A673 (cell line): ENCODE results near the gene MYLK4. TPM values are rescaled to one million over a fixed set of nuclear protein-coding genes. Genes with fewer than 3 reads are reported as not detected.

Experiments used
- BruUV-seq: library from RNA; stranded (reverse); fragments of 400-500 nt; replicated peaks from 2 replicates; lab custom pipeline; 2021; lab: Mats Ljungman, UMichigan
- CTCF ChIA-PET: fragments of 300-600 bp; sonication (Branson Sonifier 250); formaldehyde crosslinking; loops from one replicate; lab custom pipeline; 2022; ENCODE audit warnings: antibody characterized with exemption; lab: Charles Lee
- POLR2A ChIA-PET: fragments of 300-600 bp; sonication (Branson Sonifier 250); formaldehyde crosslinking; loops from one replicate; lab custom pipeline; 2022; ENCODE audit warnings: antibody characterized with exemption; ENCODE audit not compliant: low non-redundant PET; lab: Charles Lee
- DNase-seq: peaks from one replicate; pipeline ENCODE4 v3.0.0-alpha.2; 2015; ENCODE audit warnings: low spot score
- H3K27ac ChIP-seq: fragments of 200-600 bp; sonication (generic); 2 replicates; pipeline ENCODE4 v1.5.1; 2016; ENCODE audit warnings: mixed run types, low read depth, mild to moderate bottlenecking, mixed read lengths, antibody characterized with exemption, low read length; ENCODE audit not compliant: poor library complexity, severe bottlenecking
- H3K27me3 ChIP-seq: fragments of 200-600 bp; sonication (generic); replicated peaks from 2 replicates; pipeline ENCODE4 v1.6.1; 2017; ENCODE audit warnings: mixed run types, low read depth, mild to moderate bottlenecking, mixed read lengths, antibody characterized with exemption, low read length; ENCODE audit not compliant: insufficient read depth, poor library complexity
- H3K36me3 ChIP-seq: fragments of 200-600 bp; sonication (generic); 2 replicates; pipeline ENCODE4 v1.6.1; 2016; ENCODE audit warnings: mixed run types, mild to moderate bottlenecking, mixed read lengths, antibody characterized with exemption, low read length; ENCODE audit not compliant: insufficient read depth, poor library complexity, severe bottlenecking
- H3K4me1 ChIP-seq: fragments of 200-600 bp; sonication (generic); 2 replicates; pipeline ENCODE4 v1.6.1; 2017; ENCODE audit warnings: mixed run types, mild to moderate bottlenecking, mixed read lengths, antibody characterized with exemption, low read length; ENCODE audit not compliant: insufficient read depth, poor library complexity, severe bottlenecking
- H3K4me3 ChIP-seq: fragments of 200-600 bp; sonication (generic); 2 replicates; pipeline ENCODE4 v1.5.1; 2016; ENCODE audit warnings: low read depth, mixed run types, mild to moderate bottlenecking, mixed read lengths, low read length; ENCODE audit not compliant: poor library complexity, severe bottlenecking
- H3K9me3 ChIP-seq: fragments of 200-600 bp; sonication (generic); 2 replicates; pipeline ENCODE4 v1.6.1; 2016; ENCODE audit warnings: mixed run types, low read depth, mild to moderate bottlenecking, mixed read lengths, antibody characterized with exemption, low read length; ENCODE audit not compliant: poor library complexity, severe bottlenecking
- EZH2 ChIP-seq: fragments of 200-600 bp; sonication (generic); IDR thresholded peaks from 2 replicates; pipeline ENCODE4 v1.6.1; 2017; ENCODE audit warnings: borderline replicate concordance, low read depth, mild to moderate bottlenecking, mixed read lengths, antibody characterized with exemption, low read length; ENCODE audit not compliant: poor library complexity, severe bottlenecking
- intact Hi-C: fragments of 100-400 bp; cut with micrococcal nuclease; formaldehyde crosslinking; loops from one replicate; pipeline ENCODE4 v1.10.0; 2022; ENCODE audit not compliant: unreplicated experiment
- total RNA-seq: library from RNA; stranded (reverse); gene quantifications from 2 replicates; pipeline ENCODE4 v1.2.3, GENCODE V29; 2021
- TF ChIP-seq, protein P1 (sequence below): fragments of 300-800, 200-600 bp; sonication (generic); conservative IDR thresholded peaks from 2 replicates; pipeline ENCODE4 v1.5.1; 2017; ENCODE audit warnings: low read depth, mild to moderate bottlenecking, antibody characterized with exemption, low read length, moderate library complexity, mixed read lengths

MYLK4 gene
- total RNA-seq, 1 experiment from 2014 or later, result 0.39 TPM

DNA sequence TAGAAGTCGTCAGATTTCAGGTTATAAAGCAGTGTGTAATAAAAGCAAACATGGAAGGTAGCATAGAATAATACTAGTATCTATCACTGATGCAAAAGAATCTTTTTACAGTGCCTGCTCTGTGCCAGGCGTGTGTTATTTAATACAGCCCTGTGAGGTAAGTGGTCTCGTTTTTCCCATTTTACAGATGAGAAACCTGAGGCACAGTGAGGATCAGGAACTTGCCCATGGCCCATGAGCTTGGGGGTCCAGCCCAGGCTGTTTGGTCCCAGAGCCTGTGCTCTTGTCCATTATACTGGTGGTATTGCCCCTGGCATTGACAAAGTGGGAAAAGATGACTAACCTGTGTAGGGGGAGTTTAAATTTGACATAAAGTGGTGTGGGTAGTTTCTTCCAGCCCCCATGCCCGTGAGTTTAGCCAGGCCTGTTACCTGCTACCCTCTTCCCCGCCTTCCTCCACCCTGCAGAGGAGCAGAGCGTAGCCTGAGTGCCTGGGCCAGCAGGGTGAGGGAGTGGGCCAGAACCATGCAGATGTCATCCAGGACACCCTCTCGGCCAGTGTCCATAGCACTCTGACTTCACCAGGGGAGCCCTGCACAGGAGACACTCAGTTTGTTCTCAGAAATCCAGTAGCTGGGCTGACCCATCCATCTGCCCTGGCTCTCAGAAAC lies 31.1 kb upstream of the MYLK4 start:
- no TSS peak for BruUV-seq
- no peak for DNase-seq
- ChIA-PET CTCF (no interaction called here), POLR2A (no interaction called here)
- H3K36me3 ChIP-seq, result peaks cover 39% of the 10 kb centered on the region
- H3K27ac ChIP-seq, result no peak overlapping the region
- TF ChIP-seq, protein P1, sequence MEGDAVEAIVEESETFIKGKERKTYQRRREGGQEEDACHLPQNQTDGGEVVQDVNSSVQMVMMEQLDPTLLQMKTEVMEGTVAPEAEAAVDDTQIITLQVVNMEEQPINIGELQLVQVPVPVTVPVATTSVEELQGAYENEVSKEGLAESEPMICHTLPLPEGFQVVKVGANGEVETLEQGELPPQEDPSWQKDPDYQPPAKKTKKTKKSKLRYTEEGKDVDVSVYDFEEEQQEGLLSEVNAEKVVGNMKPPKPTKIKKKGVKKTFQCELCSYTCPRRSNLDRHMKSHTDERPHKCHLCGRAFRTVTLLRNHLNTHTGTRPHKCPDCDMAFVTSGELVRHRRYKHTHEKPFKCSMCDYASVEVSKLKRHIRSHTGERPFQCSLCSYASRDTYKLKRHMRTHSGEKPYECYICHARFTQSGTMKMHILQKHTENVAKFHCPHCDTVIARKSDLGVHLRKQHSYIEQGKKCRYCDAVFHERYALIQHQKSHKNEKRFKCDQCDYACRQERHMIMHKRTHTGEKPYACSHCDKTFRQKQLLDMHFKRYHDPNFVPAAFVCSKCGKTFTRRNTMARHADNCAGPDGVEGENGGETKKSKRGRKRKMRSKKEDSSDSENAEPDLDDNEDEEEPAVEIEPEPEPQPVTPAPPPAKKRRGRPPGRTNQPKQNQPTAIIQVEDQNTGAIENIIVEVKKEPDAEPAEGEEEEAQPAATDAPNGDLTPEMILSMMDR, result no peak
- H3K4me3 ChIP-seq, result no peak overlapping the region
- intact Hi-C loops, result no loop called here
- H3K4me1 ChIP-seq, result no peaks in the 10 kb centered on the region
- no peaks in the 10 kb centered on the region for H3K9me3 ChIP-seq
- no peaks in the 10 kb centered on the region for H3K27me3 ChIP-seq

DNA sequence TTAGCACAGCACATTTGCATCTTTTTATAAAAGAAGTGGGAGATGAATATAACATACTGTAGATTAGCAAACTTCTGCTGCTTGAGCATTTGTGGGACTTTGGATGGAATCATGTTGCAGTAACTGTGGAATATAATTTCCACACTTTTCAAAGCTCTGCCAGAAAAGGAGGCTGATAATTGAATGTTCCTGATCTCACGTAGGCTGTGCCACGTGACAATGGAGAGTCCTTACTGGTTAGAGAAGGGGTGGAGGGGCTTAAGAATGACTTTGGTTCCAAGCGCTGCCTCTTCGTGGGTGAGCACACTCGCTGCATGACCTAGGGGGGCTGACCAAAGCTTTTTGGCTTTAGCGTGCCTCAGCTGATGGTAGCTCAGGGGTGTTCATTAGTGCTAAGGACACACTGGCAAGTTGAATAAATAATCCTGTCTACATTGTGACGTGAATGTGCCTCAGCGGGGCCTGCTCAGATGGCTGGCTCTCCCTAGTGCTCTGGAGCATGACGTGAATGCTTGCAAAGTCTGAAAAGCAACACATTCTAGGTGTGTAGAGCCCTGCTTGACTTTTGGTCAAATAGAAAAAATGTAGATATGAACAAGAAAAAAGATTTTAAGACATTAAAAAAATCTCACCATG lies 29.5 kb upstream of the MYLK4 start:
- Histone ChIP-seq H3K27me3 (no peaks in the 10 kb centered on the region), H3K9me3 (no peaks in the 10 kb centered on the region), H3K4me3 (no peak overlapping the region), H3K4me1 (no peaks in the 10 kb centered on the region), H3K27ac (no peak overlapping the region), H3K36me3 (peaks cover 39% of the 10 kb centered on the region)
- intact Hi-C loops, result no loop called here
- no TSS peak for BruUV-seq
- TF ChIP-seq EZH2, result no peak
- DNase-seq, result no peak
- POLR2A ChIA-PET, result no interaction called here
- CTCF ChIA-PET, result no interaction called here

DNA sequence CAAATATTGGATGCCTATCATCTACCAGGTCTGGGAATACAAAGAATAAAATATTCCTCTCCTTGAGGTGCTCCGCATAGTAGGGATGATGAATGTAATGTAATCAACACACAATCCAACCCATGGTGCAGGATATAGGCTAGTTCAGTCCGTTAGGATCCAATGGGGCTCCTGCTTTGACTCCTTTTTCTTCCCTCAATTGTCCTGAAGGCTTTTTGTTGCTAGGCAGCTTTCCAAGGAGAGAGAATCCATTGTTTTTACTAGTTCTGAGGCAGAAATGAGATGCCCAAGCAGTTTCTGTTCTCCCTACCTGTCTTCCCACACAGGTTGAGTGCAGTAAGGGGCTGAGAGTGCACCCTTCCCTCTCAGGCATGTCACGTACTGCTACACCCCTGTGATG lies 26.5 kb upstream of the MYLK4 start:
- Histone ChIP-seq H3K27ac (no peak overlapping the region), H3K4me1 (no peaks in the 10 kb centered on the region), H3K9me3 (no peaks in the 10 kb centered on the region), H3K27me3 (no peaks in the 10 kb centered on the region), H3K4me3 (no peak overlapping the region), H3K36me3 (peaks cover 49% of the 10 kb centered on the region)
- intact Hi-C loops, result no loop called here
- ChIA-PET CTCF (no interaction called here), POLR2A (no interaction called here)
- DNase-seq, result no peak
- no peak for TF ChIP-seq EZH2
- TF ChIP-seq, protein P1, result no peak
- no TSS peak for BruUV-seq

DNA sequence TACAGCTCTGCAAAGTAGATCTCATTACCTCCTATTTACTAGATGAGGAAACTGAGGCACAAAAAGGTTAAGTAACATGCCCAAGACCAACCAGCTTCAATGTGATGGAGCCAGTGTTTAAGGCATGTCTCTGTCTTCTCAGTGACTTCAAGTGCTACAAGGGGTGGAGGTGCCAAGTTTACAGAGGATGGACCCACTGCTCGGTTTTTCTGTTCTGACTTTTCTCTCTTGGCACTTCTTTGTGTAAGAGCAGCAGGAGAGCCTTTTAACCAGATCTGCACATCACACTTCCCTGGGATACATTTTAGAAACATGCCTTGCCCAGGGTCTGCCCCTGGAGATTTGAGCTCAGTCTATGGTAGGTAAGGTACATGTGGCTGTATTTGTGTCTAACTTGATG lies 24.3 kb upstream of the MYLK4 start:
- ChIA-PET CTCF (no interaction called here), POLR2A (interaction anchor here (0.7 kb wide), 1 partner anchor 23 kb away, joined by 4 read pairs; no protein-coding TSS in a partner anchor)
- H3K36me3 ChIP-seq, result peaks cover 49% of the 10 kb centered on the region
- H3K4me1 ChIP-seq, result peaks cover 7% of the 10 kb centered on the region
- H3K27me3 ChIP-seq, result no peaks in the 10 kb centered on the region
- H3K27ac ChIP-seq, result no peak overlapping the region
- no peak overlapping the region for H3K4me3 ChIP-seq
- DNase-seq, result no peak
- no TSS peak for BruUV-seq
- intact Hi-C loops, result no loop called here
- TF ChIP-seq, protein P1, result no peak
- no peak for TF ChIP-seq EZH2
- H3K9me3 ChIP-seq, result no peaks in the 10 kb centered on the region
